ENCODE results near the gene JCAD.

Gene JCAD

DNA sequence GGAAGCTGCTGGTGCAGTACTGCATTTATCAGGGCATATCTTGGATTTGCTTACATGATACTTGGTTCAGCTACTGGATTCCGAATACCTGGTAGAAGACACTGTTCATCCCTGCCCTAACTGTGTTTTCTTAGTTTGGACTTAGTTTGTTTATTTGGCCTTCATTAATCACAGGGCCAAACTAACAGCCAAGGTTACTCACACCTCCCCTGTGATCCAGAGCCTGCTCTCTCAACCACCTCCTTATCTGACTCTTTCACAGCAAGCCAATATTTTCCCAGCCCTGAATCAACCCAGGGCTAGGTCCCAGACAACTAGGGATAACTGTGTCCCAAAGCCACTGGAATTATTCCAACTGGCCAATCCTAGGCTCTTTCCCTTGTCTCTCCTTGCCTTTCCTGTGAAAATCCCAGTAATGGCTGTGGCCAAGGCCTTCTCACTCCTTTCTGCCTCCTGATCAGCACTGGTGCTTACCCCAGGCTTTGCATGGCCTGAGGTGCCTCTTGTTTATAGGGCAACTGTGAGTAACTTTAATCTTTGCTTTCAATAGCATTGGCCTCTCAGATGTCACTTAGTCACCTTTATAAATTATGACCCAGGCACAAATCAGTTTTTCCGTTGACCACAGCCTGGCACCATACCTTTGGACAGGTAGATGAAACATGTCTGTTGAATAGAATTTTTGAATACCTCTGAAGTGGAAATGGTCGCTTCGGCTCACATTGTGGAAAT lies 9.3 kb upstream of the JCAD start:
- no peak overlapping the region for H3K4me3 ChIP-seq (replicated peaks; ENCODE audit: insufficient read depth, low read length)
- H3K27ac ChIP-seq (replicated peaks): no peak overlapping the region
- no peaks in the 10 kb centered on the region for H3K27me3 ChIP-seq (ENCODE audit: insufficient read depth, poor library complexity, severe bottlenecking)
- TF ChIP-seq SPI1 (IDR thresholded peaks at IDR 0.05; ENCODE audit: borderline replicate concordance, low read depth) (no peak), GABPA (IDR thresholded peaks at IDR 0.05; ENCODE audit: low read depth) (no peak)
- DNase-seq (ENCODE audit: low read depth in 1 of 2, low spot score in 1 of 2): no peak

DNA sequence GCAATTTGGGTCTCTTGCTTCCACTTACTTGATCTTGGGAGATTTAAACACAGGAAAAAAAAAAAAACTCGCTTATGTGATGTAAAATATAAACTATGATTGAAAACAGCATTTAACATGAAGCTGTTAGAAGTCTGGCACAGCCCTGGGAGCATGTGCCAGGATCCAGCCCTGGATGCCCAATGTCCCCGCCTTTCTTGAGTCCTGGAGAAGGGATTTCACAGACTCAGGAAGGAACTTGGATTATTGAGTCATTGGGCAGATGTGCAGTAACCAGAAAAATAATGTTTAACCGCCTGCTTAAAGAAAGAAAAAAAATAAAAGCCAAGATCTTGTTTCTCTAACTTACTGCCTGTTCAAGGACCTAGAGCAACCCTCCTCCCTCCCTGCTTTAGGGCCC lies 3.7 kb upstream of the JCAD start:
- TF ChIP-seq, protein P1, sequence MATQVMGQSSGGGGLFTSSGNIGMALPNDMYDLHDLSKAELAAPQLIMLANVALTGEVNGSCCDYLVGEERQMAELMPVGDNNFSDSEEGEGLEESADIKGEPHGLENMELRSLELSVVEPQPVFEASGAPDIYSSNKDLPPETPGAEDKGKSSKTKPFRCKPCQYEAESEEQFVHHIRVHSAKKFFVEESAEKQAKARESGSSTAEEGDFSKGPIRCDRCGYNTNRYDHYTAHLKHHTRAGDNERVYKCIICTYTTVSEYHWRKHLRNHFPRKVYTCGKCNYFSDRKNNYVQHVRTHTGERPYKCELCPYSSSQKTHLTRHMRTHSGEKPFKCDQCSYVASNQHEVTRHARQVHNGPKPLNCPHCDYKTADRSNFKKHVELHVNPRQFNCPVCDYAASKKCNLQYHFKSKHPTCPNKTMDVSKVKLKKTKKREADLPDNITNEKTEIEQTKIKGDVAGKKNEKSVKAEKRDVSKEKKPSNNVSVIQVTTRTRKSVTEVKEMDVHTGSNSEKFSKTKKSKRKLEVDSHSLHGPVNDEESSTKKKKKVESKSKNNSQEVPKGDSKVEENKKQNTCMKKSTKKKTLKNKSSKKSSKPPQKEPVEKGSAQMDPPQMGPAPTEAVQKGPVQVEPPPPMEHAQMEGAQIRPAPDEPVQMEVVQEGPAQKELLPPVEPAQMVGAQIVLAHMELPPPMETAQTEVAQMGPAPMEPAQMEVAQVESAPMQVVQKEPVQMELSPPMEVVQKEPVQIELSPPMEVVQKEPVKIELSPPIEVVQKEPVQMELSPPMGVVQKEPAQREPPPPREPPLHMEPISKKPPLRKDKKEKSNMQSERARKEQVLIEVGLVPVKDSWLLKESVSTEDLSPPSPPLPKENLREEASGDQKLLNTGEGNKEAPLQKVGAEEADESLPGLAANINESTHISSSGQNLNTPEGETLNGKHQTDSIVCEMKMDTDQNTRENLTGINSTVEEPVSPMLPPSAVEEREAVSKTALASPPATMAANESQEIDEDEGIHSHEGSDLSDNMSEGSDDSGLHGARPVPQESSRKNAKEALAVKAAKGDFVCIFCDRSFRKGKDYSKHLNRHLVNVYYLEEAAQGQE (IDR thresholded peaks at IDR 0.05; ENCODE audit: insufficient replicate concordance, low read depth): no peak
- TF ChIP-seq SPI1 (IDR thresholded peaks at IDR 0.05; ENCODE audit: borderline replicate concordance, low read depth) (no peak), GABPA (IDR thresholded peaks at IDR 0.05; ENCODE audit: low read depth) (no peak), POLR2AphosphoS5 (IDR thresholded peaks at IDR 0.05; ENCODE audit: low read depth) (no peak)
- TF ChIP-seq, protein P2, sequence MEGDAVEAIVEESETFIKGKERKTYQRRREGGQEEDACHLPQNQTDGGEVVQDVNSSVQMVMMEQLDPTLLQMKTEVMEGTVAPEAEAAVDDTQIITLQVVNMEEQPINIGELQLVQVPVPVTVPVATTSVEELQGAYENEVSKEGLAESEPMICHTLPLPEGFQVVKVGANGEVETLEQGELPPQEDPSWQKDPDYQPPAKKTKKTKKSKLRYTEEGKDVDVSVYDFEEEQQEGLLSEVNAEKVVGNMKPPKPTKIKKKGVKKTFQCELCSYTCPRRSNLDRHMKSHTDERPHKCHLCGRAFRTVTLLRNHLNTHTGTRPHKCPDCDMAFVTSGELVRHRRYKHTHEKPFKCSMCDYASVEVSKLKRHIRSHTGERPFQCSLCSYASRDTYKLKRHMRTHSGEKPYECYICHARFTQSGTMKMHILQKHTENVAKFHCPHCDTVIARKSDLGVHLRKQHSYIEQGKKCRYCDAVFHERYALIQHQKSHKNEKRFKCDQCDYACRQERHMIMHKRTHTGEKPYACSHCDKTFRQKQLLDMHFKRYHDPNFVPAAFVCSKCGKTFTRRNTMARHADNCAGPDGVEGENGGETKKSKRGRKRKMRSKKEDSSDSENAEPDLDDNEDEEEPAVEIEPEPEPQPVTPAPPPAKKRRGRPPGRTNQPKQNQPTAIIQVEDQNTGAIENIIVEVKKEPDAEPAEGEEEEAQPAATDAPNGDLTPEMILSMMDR (IDR thresholded peaks at IDR 0.05; ENCODE audit: insufficient read depth, low read length): no peak
- Histone ChIP-seq H3K27ac (replicated peaks) (no peak overlapping the region), H3K4me3 (replicated peaks; ENCODE audit: insufficient read depth, low read length) (no peak overlapping the region), H3K27me3 (ENCODE audit: insufficient read depth, poor library complexity, severe bottlenecking) (peaks cover 14% of the 10 kb centered on the region)
- DNase-seq (ENCODE audit: low read depth in 1 of 2, low spot score in 1 of 2): no peak

GRCh38 chr10:30062582-30062981 lies 3.2 kb upstream of the JCAD start:
- DNase-seq (ENCODE audit: low read depth in 1 of 2, low spot score in 1 of 2): no peak
- H3K27me3 ChIP-seq (ENCODE audit: insufficient read depth, poor library complexity, severe bottlenecking): peaks cover 18% of the 10 kb centered on the region
- TF ChIP-seq GABPA (IDR thresholded peaks at IDR 0.05; ENCODE audit: low read depth): no peak
- TF ChIP-seq, protein P1 (IDR thresholded peaks at IDR 0.05; ENCODE audit: insufficient replicate concordance, low read depth): no peak
- H3K27ac ChIP-seq (replicated peaks): no peak overlapping the region
- H3K4me3 ChIP-seq (replicated peaks; ENCODE audit: insufficient read depth, low read length): no peak overlapping the region

DNA sequence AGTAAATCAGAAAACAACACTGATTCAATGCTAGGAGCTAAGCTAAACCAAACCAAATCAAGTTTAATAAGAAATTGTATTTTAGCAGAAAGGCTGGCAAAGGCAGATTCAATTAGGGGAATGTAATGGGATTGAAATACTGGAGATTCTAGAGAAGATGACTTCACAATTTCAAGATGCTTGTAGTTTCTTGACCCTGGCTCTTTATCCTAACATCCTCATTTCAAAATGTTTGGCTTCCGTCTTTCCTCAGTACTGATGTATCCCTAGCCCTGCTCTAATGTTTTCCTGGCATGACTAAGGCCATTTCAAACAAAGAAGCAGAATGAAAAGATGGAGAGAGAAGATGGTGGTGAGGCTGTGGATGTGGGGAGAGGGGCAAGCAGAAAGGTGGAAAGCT lies 2.7 kb upstream of the JCAD start:
- TF ChIP-seq, protein P1 (IDR thresholded peaks at IDR 0.05; ENCODE audit: insufficient replicate concordance, low read depth): no peak
- TF ChIP-seq POLR2AphosphoS5 (IDR thresholded peaks at IDR 0.05; ENCODE audit: low read depth) (no peak), SPI1 (IDR thresholded peaks at IDR 0.05; ENCODE audit: borderline replicate concordance, low read depth) (no peak), GABPA (IDR thresholded peaks at IDR 0.05; ENCODE audit: low read depth) (no peak)
- TF ChIP-seq, protein P2 (IDR thresholded peaks at IDR 0.05; ENCODE audit: insufficient read depth, low read length): no peak
- Histone ChIP-seq H3K27ac (replicated peaks) (no peak overlapping the region), H3K4me3 (replicated peaks; ENCODE audit: insufficient read depth, low read length) (no peak overlapping the region), H3K27me3 (ENCODE audit: insufficient read depth, poor library complexity, severe bottlenecking) (peaks cover 18% of the 10 kb centered on the region)
- DNase-seq (ENCODE audit: low read depth in 1 of 2, low spot score in 1 of 2): no peak
